SJCRH30 (cell line): ENCODE measurements around the gene LRP5. TPM values are rescaled to one million over a fixed set of nuclear protein-coding genes. Genes with fewer than 3 reads are reported as not detected.
"Not testable (repeated sequence)": the region's sequence is repeated elsewhere in the genome, so short reads cannot be mapped to it uniquely, and the experiment has no call there.

Source experiments
- DNase-seq, 2 experiments: peaks; one replicate each; pipeline ENCODE4 v3.0.0-alpha.2; 2015 to 2020
- H3K27ac ChIP-seq: fragments of 250-450 bp; sonication (Bioruptor Pico); 2 replicates; pipeline ENCODE4 v1.5.1; 2020; ENCODE audit warnings: mild to moderate bottlenecking, moderate library complexity
- H3K27me3 ChIP-seq: fragments of 250-450 bp; sonication (Bioruptor Pico); 2 replicates; pipeline ENCODE4 v1.5.1; 2020; ENCODE audit warnings: mild to moderate bottlenecking, moderate library complexity
- H3K36me3 ChIP-seq: fragments of 250-450 bp; sonication (Bioruptor Pico); 2 replicates; pipeline ENCODE4 v1.5.1; 2020; ENCODE audit warnings: mild to moderate bottlenecking, moderate library complexity
- H3K4me1 ChIP-seq: fragments of 250-450 bp; sonication (Bioruptor Pico); 2 replicates; pipeline ENCODE4 v1.5.1; 2020; ENCODE audit warnings: mild to moderate bottlenecking, moderate library complexity
- H3K4me3 ChIP-seq: fragments of 250-450 bp; sonication (Bioruptor Pico); 2 replicates; pipeline ENCODE4 v1.5.1; 2020; ENCODE audit warnings: mild to moderate bottlenecking, moderate library complexity
- H3K9me3 ChIP-seq: fragments of 250-450 bp; sonication (Bioruptor Pico); replicated peaks from 2 replicates; pipeline ENCODE4 v1.5.1; 2020; ENCODE audit warnings: mild to moderate bottlenecking, moderate library complexity
- total RNA-seq: library from RNA; depleted of rRNA; stranded (reverse); fragments of >200 nt; shearing (Covaris generic); gene quantifications from 2 replicates; pipeline ENCODE4 v1.2.3, GENCODE V29; 2014

The LRP5 gene
- total RNA-seq, 1 experiment from 2014 or later: 46.5 TPM

DNA sequence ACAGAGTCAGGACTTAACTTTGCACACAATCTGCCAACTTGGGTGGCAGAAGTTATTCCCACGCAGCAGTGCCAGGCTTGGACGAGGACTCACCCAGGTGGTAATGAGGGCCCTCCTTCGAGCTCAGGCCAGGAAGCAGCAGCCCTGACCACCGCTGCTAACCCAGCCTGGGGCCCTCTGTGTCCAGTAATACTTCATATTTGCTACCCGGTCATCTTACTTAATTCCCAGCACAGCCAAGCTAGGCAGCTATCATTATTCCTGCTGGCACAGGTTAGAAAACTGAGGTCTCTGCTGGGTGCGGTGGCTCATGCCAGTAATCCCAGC, 15.4 kb upstream of the LRP5 start:
- Histone ChIP-seq H3K4me1 (peaks cover 4% of the 10 kb centered on the region), H3K36me3 (no peaks in the 10 kb centered on the region), H3K27ac (no peak overlapping the region), H3K9me3 (no peaks in the 10 kb centered on the region), H3K4me3 (no peak overlapping the region), H3K27me3 (no peaks in the 10 kb centered on the region)
- DNase-seq: no peak

GRCh38 chr11:68297494-68297811, 14.9 kb upstream of the LRP5 start:
- Histone ChIP-seq H3K9me3 (no peaks in the 10 kb centered on the region), H3K27me3 (no peaks in the 10 kb centered on the region), H3K4me3 (peak overlapping the region; percentile 17), H3K27ac (no peak overlapping the region), H3K36me3 (no peaks in the 10 kb centered on the region), H3K4me1 (peaks cover 6% of the 10 kb centered on the region)
- no peak for DNase-seq

DNA sequence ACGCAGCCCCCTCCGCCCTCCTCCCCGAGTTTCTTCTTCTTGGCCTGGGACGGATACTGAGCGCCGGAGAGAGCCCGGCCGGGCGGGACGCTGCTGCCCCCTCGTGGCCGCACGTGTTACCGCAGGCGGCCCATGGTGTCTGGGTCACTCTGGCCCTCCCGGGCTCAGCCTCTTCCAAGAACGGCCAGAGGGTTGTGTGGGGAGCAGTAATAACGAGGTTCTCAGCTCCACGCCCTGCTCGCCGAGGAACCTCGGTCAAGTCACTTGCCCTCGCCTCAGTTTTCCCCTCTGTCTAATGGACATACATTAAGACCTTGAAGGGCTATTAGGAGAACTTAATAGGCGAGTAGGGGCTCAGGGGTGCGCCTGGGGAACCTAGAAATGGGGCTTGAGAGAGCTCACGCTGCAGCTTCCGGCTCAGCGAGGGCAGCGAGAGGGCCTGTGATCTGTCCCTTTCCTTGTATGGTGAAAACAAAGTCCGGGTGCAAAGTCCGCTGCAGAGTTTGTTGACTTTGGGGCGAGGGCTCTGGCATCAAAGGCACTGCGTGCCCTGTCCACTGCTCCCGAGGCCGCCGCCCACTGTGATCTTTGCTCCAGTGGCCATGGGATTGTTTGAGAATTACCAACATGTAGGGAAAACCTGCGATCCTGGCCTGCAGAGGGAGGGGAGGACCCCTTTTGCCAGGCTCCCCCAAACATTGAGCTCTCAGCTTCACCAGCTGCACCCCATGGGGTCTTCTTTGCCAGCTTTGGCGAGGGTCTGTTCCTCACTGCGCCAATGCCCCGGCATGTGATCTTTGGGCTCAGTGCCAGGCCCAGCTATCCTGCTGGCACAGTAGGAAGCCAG, 14.4 kb upstream of the LRP5 start:
- H3K36me3 ChIP-seq: no peaks in the 10 kb centered on the region
- peaks cover 12% of the 10 kb centered on the region for H3K4me1 ChIP-seq
- H3K9me3 ChIP-seq: no peaks in the 10 kb centered on the region
- peak overlapping the region; percentile 17 for H3K4me3 ChIP-seq
- peak; percentile 79 to 88 for DNase-seq
- H3K27me3 ChIP-seq: no peaks in the 10 kb centered on the region
- H3K27ac ChIP-seq: no peak overlapping the region

DNA sequence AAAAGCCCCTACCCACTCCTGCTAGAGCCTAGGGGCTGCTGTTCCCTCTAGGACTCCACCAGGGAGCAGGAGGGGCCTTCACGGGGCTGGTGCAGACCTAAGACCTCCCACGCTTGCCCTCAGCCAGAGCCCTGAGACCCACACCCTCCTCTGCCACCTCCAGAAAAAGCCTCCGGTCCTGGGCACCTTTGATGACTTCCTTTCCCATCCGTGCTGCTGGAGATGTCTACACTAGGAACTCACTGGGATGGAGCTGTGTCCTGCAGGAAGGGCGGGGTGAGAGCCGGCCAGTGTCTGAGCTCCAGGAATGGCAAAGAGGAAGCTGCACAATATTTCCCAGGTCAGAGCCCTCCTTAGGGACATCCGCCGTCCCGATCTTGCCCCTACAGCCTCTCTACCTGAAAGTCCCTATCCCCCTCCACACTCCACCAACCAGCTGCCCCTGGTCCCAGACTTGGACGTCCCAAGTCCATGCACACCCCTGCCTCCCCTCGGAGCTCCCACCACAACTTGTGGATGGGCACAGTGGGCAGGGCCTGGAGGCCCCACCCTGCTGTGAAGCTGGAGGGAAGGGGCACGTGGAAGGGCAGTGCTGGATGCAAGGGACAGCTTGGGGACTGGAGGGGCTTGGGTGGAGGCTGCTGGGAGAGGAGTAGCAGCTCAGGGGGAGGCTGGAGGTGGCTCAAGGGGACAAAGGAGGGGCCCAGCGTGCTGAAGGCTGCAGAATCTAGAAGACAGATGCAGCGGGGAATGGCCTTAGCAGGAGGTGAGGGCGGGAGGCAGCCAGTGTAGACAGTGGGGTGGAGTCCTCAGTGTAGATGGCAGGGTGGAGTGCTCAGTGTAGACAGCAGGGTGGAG, 13.5 kb upstream of the LRP5 start:
- H3K27me3 ChIP-seq: no peaks in the 10 kb centered on the region
- DNase-seq: no peak
- no peaks in the 10 kb centered on the region for H3K9me3 ChIP-seq
- H3K27ac ChIP-seq: no peak overlapping the region
- H3K4me1 ChIP-seq: peaks cover 15% of the 10 kb centered on the region
- H3K4me3 ChIP-seq: peak overlapping the region; percentile 2; the same call in 1 of the 2 replicates
- no peaks in the 10 kb centered on the region for H3K36me3 ChIP-seq

DNA sequence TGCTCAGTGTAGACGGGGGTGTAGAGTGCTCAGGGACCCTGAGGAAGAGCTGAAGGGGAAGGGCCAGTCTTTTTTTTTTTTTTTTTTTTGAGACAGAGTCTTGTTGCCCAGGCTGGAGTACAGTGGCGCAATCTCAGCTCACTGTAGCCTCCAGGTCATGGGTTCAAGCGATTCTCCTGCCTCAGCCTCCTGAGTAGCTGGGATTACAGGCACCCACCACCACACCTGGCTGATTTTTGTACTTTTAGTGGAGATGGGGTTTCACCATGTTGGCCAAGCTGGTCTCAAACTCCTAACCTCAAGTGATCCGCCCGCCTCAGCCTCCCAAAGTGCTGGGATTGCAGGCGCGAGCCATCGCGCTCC, 12.9 kb upstream of the LRP5 start:
- peaks cover 15% of the 10 kb centered on the region for H3K4me1 ChIP-seq
- H3K27ac ChIP-seq, DNase-seq, H3K9me3 ChIP-seq, H3K4me3 ChIP-seq, H3K36me3 ChIP-seq, H3K27me3 ChIP-seq: not testable (repeated sequence)

DNA sequence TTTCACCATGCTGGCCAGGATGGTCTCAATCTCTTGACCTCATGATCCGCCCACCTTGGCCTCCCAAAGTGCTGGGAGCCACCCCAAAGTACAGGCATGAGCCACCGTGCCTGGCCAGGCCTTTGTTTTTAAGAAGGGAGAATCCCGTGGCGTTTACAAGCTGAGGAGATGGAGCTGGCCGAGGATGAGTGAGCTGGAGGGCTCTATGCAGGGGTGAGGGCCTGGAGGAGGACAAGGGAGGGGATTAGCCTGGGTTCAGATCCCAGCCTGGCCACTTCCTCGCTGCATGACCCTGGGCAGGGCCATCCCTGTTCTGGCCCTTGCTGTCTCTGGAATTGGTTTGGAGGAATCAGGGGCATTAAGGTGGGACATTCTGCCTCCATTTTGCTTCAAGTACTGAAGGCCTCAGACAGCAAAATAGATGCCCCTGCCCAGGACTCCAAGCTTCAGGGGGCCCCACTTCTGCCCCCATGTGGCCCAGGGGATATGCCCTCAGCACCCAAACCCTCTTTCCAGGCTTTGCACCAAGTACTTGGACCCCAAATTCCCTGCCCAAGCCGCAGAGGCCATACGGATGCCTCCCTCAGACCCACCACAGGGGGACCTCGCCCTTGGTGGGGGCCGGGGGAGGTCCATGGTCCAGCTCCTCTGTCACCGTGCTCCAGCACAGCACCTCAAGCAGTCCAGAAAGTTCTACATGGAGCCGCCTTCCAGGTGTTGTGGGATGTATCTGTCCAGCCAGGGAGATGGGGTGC, 12.1 kb upstream of the LRP5 start:
- no peak overlapping the region for H3K4me3 ChIP-seq
- H3K9me3 ChIP-seq: no peaks in the 10 kb centered on the region
- no peak for DNase-seq
- H3K27me3 ChIP-seq: no peaks in the 10 kb centered on the region
- H3K4me1 ChIP-seq: peaks cover 15% of the 10 kb centered on the region
- H3K27ac ChIP-seq: no peak overlapping the region
- no peaks in the 10 kb centered on the region for H3K36me3 ChIP-seq

DNA sequence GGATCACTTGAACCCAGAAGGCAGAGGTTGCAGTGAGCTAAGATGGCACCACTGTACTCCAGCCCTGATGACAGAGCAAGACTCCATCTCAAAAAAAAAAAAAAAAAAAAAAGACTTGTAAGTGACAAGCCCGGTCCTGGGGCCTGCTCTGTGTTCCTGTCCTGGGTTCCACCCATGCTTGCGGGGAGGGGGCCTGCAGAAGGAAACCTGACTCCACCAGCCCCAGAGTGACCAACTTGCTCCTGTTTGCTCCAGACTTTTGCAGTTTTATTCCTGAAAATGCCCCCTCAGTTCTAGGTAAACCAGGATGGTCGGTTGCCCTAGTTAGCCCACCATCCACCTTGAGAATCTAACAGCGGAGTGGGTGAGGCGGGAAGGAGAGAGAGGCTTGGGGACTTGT, 10.1 kb upstream of the LRP5 start:
- H3K4me1 ChIP-seq: peaks cover 15% of the 10 kb centered on the region
- H3K4me3 ChIP-seq: no peak overlapping the region
- no peaks in the 10 kb centered on the region for H3K36me3 ChIP-seq
- no peaks in the 10 kb centered on the region for H3K27me3 ChIP-seq
- no peaks in the 10 kb centered on the region for H3K9me3 ChIP-seq
- peak overlapping the region; percentile 64 for H3K27ac ChIP-seq
- no peak for DNase-seq

DNA sequence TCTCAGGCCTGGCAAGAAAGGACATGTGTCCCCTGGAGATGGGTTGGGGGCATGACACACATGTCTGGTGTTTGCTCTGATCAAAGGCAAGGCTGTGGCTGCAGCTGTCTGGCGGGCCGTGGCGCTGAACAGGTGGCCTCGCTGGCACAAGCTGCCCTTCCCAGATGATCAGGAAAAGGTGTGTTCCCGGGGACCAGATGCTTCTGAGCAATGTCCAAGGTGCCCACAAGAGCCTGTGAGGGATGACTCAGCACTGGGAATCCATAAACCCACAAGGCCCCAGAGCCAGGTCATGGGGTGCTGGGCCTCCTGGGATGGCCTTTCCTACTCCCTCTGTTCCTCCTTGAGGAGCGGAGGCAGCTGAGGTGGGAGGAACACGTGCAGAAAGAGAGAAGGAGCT, 9.7 kb upstream of the LRP5 start:
- Histone ChIP-seq H3K9me3 (no peaks in the 10 kb centered on the region), H3K4me1 (peaks cover 15% of the 10 kb centered on the region), H3K27ac (peak overlapping the region; percentile 64), H3K36me3 (no peaks in the 10 kb centered on the region), H3K4me3 (no peak overlapping the region), H3K27me3 (no peaks in the 10 kb centered on the region)
- DNase-seq: peak; percentile 64 to 75

GRCh38 chr11:68303083-68303482, 9.3 kb upstream of the LRP5 start:
- H3K27ac ChIP-seq: peak overlapping the region; percentile 64

DNA sequence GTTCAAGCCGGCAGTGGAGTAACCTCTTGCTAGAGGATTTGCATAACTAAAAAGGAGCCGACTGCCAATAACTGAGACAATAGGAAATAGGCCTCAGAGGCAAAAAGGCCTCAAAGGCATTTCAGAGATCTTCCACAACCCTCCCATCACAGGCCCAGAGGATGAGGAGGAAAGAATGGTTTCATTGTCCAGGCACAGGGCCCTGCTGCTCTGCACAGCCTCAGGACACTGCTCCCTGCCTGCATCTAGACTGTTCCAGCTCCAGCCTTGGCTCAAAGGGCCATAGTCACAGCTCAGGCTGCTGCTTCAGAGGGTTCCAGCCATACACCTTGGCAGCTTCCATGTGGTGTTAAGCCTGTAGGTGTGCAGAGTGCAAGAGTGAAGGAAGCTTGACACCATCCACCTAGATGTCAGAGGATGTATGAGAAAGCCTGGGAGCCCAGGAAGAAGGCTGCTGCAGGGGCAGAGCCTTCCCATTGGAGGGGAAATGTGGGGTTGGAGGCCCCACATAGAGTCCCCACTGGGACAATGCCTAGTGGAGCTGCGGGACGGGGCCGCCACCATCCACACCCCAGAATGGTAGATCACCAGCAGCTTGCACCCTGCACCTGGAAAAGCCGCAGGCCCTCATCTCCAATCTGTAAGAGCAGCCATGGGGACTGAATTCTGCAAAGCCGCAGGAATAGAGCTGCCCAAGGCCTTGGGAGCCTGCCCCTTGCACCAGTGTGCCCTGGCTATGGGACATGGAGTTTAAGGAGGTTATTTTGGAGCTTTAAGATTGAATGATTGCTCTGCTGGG, 8.2 kb upstream of the LRP5 start:
- Histone ChIP-seq H3K9me3 (no peaks in the 10 kb centered on the region), H3K4me3 (no peak overlapping the region), H3K4me1 (peaks cover 15% of the 10 kb centered on the region), H3K27me3 (no peaks in the 10 kb centered on the region), H3K36me3 (no peaks in the 10 kb centered on the region), H3K27ac (no peak overlapping the region)
- no peak for DNase-seq

More at GRCh38 chr11:68303083-68303482, 9.3 kb upstream of the LRP5 start:
- Histone ChIP-seq H3K4me1 (peaks cover 18% of the 10 kb centered on the region), H3K4me3 (no peak overlapping the region), H3K27me3 (no peaks in the 10 kb centered on the region), H3K9me3 (no peaks in the 10 kb centered on the region), H3K36me3 (no peaks in the 10 kb centered on the region)
- no peak for DNase-seq

GRCh38 chr11:68306636-68307035, 5.8 kb upstream of the LRP5 start:
- DNase-seq: peak in 1 of 2 experiments; percentile 27
- Histone ChIP-seq H3K36me3 (no peaks in the 10 kb centered on the region), H3K4me1 (peaks cover 15% of the 10 kb centered on the region), H3K4me3 (no peak overlapping the region), H3K27ac (no peak overlapping the region), H3K9me3 (no peaks in the 10 kb centered on the region), H3K27me3 (no peaks in the 10 kb centered on the region)

- Histone ChIP-seq H3K27ac (no peak overlapping the region), H3K9me3 (no peaks in the 10 kb centered on the region), H3K27me3 (no peaks in the 10 kb centered on the region), H3K36me3 (no peaks in the 10 kb centered on the region), H3K4me3 (no peak overlapping the region), H3K4me1 (peaks cover 6% of the 10 kb centered on the region)
- DNase-seq: peak in 1 of 2 experiments; percentile 21
These were observed 4.3 kb upstream of the LRP5 start for GRCh38 chr11:68308068-68308467.

GRCh38 chr11:68309621-68310185, 2.7 kb upstream of the LRP5 start:
- Histone ChIP-seq H3K36me3 (no peaks in the 10 kb centered on the region), H3K4me3 (no peak overlapping the region), H3K4me1 (peaks cover 4% of the 10 kb centered on the region; the same call in 1 of the 2 replicates), H3K9me3 (no peaks in the 10 kb centered on the region), H3K27me3 (no peaks in the 10 kb centered on the region), H3K27ac (no peak overlapping the region)
- peak in 1 of 2 experiments; percentile 5 for DNase-seq
